ENCODE results near the gene TNFRSF1B.
"Not testable (repeated sequence)": the region's sequence is repeated elsewhere in the genome, so short reads cannot be mapped to it uniquely, and the experiment has no call there.

TNFRSF1B gene

GRCh38 chr1:12215118-12215961, 48.5 kb downstream of the TNFRSF1B start:
- DNase-seq (ENCODE audit: low read depth, low spot score): no peak

- DNase-seq (ENCODE audit: low read depth, low spot score): no peak
Measured at GRCh38 chr1:12219800-12220199, 53.0 kb downstream of the TNFRSF1B start.

GRCh38 chr1:12220890-12221289, 54.1 kb downstream of the TNFRSF1B start:
- DNase-seq (ENCODE audit: low read depth, low spot score): no peak

DNA sequence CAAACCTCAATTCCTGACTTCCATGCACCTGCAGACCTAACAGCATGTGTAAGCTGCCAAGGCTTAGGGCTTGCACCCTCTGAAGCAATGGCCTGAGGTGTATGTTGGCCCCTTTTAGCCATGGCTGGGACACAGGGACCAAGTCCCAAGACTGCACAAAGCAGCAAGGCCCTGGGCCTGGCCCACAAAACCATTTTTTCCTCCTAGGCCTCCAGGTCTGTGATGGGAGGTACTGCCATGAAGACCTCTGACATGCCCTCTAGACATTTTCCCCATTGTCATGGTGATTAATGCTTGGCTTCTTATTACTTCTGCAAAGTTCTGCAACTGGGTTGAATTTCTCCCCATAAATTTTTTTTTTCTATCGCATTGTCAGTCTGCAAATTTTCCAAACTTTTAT, 55.9 kb downstream of the TNFRSF1B start:
- DNase-seq (ENCODE audit: low read depth, low spot score): not testable (repeated sequence)

GRCh38 chr1:12224092-12224491, 57.3 kb downstream of the TNFRSF1B start:
- not testable (repeated sequence) for DNase-seq (ENCODE audit: low read depth, low spot score)

DNA sequence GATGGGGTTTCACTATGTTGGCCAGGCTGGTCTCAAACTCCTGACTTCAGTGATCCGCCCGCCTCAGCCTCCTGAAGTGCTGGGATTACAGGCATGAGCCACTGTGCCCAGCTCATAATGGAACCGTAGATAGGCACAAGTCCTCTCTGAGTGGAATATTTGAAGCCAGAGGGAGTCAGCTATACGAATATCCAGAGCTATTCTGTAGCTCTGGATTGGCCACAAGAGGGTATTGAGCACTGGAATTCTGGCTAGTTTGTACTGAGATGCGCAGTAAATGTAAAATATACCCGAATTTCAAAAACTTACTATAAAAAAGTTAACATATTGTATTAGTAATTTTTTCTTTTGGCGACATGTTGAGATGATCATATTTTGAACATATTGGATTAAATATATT, 62.2 kb downstream of the TNFRSF1B start:
- DNase-seq (ENCODE audit: low read depth, low spot score): no peak

DNA sequence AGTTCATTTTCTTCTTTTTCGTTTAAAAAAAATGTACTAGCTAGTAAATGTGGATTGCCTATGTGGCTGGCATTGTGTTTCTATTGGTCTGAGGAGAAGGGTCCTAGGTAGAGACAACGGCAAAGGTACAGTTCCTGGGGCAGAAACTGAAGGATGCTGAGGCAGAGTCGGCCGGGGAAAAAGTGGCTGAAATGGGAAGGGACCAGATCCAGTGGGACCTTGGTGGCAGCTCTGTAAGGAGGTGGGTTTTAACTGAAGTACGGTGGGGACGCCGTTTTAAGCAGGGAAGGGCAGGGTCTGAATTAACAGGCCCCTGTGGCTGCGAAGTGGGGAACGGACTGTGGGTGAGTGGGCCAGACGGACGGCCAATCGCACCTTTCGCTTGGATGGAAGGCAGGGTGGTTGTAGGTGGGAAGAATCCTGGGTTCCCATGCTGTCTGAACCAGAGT, 62.6 kb downstream of the TNFRSF1B start:
- no peak for DNase-seq (ENCODE audit: low read depth, low spot score)

GRCh38 chr1:12229835-12230548, 63.2 kb downstream of the TNFRSF1B start, which contains the start of gene VPS13D:
Gene VPS13D, plus strand, starts transcription at chr1:12230030. Its CDS starts 4,237 bp downstream, at chr1:12234267.
- DNase-seq (ENCODE audit: low read depth, low spot score): peak; percentile 66

- DNase-seq (ENCODE audit: low read depth, low spot score): no peak
Measured at GRCh38 chr1:12230549-12231275, 63.9 kb downstream of the TNFRSF1B start.

DNA sequence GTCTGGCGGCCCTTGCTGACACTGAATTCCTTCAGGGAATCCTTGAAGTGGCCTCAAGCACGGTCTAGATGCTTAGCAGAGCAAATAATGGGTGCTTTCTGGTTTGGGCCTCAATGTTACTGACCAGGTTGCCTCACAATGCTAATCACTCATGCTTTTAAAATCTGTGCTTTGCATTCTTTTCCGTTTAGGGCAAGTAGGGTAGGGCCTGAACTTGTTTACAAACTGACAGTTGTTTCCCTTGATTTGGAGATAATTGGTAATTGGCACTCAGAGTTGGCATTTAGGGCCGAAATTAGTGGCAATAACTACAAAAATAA, 64.4 kb downstream of the TNFRSF1B start:
- DNase-seq (ENCODE audit: low read depth, low spot score): no peak

GRCh38 chr1:12232221-12232620, 65.4 kb downstream of the TNFRSF1B start:
- no peak for DNase-seq (ENCODE audit: low read depth, low spot score)

- DNase-seq (ENCODE audit: low read depth, low spot score): no peak
Measured at GRCh38 chr1:12244078-12244477, 77.3 kb downstream of the TNFRSF1B start.

GRCh38 chr1:12244585-12244984, 77.8 kb downstream of the TNFRSF1B start:
- DNase-seq (ENCODE audit: low read depth, low spot score): no peak

- no peak for DNase-seq (ENCODE audit: low read depth, low spot score)
Measured at GRCh38 chr1:12245116-12245515, 78.3 kb downstream of the TNFRSF1B start.

DNA sequence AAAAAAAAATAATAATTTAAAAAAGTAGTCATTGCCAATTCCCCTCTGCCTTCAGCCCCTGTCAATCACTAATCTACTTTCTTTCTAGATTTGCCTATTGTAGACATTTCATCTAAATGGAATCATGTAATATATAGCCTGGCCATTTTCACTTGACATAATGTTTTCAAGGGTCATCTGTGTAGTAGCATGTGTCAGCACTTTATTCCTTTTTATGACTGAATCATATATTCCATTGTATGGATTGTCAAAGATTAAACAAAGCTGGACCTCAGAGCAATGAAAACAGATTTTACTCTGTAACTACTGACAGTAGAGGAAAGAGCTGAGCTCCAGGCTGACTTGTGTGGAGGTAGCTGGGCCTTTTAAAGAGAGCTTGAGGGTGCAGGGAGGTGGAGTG, 78.9 kb downstream of the TNFRSF1B start:
- DNase-seq (ENCODE audit: low read depth, low spot score): no peak

GRCh38 chr1:12246584-12246983, 79.8 kb downstream of the TNFRSF1B start:
- no peak for DNase-seq (ENCODE audit: low read depth, low spot score)

DNA sequence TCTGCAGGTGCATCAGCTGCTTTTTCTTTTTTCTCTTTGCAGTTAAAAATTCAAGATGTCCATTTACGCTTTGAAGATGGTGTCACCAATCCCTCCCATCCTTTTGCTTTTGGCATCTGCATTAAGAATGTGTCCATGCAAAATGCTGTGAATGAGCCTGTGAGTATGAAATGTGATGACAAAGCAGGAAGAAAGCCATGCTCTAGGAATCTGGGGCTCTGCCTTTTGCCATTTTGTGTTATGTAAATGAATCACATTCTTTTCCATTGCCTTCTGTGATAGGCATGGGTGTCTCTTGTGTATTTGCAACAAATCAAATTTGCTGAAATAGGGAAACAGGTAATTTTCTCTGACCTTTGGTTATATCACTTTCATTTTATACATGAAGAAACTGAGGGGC, 82.4 kb downstream of the TNFRSF1B start:
- DNase-seq (ENCODE audit: low read depth, low spot score): no peak

- DNase-seq (ENCODE audit: low read depth, low spot score): no peak
Measured at GRCh38 chr1:12249748-12250147, 83.0 kb downstream of the TNFRSF1B start.

GRCh38 chr1:12251442-12251841, 84.7 kb downstream of the TNFRSF1B start:
- no peak for DNase-seq (ENCODE audit: low read depth, low spot score)

- no peak for DNase-seq (ENCODE audit: low read depth, low spot score)
Measured at GRCh38 chr1:12255913-12256312, 89.1 kb downstream of the TNFRSF1B start.

GRCh38 chr1:12258272-12258671, 91.5 kb downstream of the TNFRSF1B start:
- DNase-seq (ENCODE audit: low read depth, low spot score): no peak
